Vagina (tissue), 2 donors: Measurements from ENCODE around the gene AMBRA1.

Source experiments
- CTCF ChIP-seq, 3 experiments: fragments of 450-650 bp in 2 of 3; fragments of 200-600 bp in 1 of 3; sonication (generic) in 1 of 3; IDR thresholded peaks; one replicate each; pipeline ENCODE4 v1.5.1; 2017 to 2019; ENCODE audit warnings: antibody characterized with exemption in 3 of 3, mild to moderate bottlenecking in 2 of 3, moderate library complexity in 2 of 3
- POLR2A ChIP-seq, 2 donors: fragments of 450-650 bp; IDR thresholded peaks; one replicate each; pipeline ENCODE4 v1.6.1; 2017; ENCODE audit warnings: antibody characterized with exemption in 2 of 2, mild to moderate bottlenecking in 2 of 2, moderate library complexity in 2 of 2

- no peak for TF ChIP-seq CTCF (IDR thresholded peaks at IDR 0.05)
- TF ChIP-seq POLR2A (IDR thresholded peaks at IDR 0.05), result no peak
Measured at GRCh38 chr11:46582588-46582987, 11.2 kb downstream of the AMBRA1 start.
